NCI-H2171 (cell line): ENCODE results near the gene E2F1.

Experiments used
- DNase-seq: peaks from one replicate; lab custom pipeline; 2025; lab: John Stamatoyannopoulos, UW

The E2F1 gene

GRCh38 chr20:33686100-33686983 lies at the start of gene E2F1:
TSS of gene E2F1 (minus strand) at chr20:33686385. CDS start at chr20:33686264, 121 bp downstream.
- DNase-seq, result peak; percentile 98

DNA sequence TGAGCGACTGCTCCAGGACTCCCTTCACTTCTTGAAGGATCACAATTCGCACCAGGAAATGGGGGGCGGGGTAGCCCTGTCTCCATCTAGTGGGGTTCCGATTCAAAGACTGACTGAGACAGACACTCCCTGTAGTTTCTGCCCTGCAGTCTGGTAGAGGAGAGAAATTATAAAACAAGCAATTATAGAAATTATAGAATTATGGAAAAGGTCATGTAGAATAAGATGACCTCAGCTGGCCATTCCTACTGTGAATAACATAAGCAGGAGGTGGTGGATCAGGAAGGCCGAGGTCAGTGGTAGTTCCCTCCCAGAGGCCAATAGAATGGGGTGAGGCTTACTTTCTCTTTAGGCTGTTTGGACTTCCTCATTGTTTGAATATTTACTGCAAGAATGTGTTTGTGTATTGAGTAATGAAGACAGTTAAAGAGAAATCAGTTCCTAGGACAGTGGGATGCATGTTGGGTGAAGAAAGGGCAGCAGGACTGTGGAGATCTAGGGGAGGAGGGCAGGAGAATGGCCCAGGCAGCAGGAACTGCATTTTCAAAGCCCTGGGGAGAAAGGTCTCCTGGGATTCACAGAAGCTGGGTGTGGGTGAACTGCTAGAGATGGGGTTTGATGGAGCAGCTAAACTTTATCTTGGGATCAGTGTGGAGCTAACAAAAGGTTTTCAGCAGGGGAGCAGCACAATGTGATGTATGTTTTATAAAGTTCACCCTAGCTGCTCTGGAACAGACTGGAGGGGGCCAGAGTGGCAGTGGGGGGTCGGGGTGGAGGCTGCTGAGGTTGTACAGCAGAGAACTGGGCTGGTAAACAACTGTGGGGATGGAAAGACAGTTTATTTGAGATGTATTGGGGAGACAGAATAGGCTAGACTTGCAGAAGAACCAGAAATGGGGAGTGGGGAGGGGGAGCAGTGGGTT lies 47.7 kb upstream of the E2F1 start:
- DNase-seq, result no peak

DNA sequence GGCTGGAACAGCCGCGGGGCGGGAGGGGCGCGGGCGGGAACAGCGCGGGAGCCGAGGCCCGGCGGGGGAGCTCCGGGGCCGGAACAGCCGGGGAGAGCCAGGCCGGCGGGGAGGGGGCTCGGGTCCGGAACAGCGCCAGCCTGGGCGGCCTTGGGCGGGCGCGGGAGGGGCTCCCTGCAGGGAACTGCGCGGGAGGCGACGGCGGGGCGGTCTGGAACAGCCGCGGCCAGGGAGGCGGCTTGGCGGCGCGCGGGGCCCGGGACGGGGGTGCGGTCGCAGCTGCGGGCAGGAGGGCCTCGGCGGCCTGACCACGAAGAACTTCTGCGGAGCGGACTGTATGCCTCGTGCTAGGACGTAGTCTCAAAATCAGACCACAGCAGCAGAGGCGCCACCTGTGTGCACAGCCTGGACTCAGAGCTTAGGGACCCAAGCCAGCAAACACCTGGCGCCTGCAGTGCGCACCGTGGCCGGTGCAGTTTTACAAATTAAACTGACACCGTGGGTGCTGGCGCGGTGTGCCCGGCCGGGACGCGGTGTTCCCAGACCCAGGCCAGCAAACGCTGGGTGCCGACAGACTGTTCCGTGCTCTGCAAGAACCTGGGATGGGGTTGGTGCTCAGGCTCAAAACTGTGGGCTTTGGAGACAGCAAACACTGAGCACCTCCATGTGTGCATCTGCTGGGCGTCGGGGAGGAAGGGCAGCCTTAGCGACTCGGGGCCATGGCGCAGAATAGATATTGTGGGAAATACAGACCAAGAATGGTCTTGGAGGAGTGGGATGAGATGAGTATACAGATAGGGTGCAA lies 46.2 kb upstream of the E2F1 start:
- DNase-seq, result peak; percentile 99

DNA sequence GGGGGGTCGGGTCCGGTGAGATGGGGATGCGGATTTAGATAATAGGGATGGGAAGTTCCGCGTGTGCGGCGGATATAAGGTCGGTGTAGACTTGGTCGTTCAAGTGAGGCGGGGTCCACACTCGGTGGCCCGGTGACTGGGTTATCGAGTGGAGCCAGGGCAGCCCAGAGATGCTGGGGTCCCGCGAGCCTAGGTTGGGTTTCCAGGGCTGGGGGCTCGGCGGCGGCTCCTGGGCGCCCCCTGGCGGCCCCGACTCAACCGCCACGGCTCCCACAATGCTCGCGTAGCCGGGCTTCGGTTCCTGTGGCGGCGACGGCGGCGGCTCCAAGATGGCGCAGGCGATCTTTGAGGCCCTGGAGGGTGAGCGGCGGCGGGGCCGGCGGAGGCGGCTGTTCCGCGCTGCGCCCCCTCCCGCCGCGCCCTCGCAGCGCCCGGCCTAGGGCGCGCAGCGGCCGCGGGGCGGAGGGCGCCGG lies 45.5 kb upstream of the E2F1 start, which contains the start of gene ZNF341:
TSS of gene ZNF341 (plus strand) at position 304 of the 473 bp plus-strand sequence. CDS start at position 330, 26 bp downstream.
- DNase-seq, result peak; percentile 99

- no peak for DNase-seq
Measured at GRCh38 chr20:33730946-33731692, 44.9 kb upstream of the E2F1 start.

GRCh38 chr20:33729101-33729500 lies 42.9 kb upstream of the E2F1 start:
- DNase-seq, result no peak

- no peak for DNase-seq
Measured at GRCh38 chr20:33728463-33728862, 42.3 kb upstream of the E2F1 start.

DNA sequence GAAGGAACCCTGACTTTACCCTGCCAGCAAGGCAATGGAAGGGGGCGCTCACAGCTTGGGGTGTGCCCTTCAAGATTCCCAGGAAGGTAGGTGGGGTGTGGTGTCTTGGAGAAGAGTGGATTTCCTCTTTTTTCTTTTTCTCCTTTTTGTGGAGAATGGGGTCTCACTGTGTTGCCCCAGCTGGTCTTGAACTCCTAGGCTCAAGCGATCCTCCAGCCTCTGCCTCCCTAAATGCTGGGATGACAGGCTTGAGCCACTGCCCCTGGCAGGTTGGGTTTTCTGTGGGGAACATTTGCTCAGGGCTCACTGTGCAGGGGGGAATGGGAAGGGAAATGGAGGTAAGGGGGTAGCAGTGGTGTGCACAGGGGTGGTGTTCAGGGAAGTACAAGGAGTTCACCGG lies 41.6 kb upstream of the E2F1 start:
- DNase-seq, result no peak

DNA sequence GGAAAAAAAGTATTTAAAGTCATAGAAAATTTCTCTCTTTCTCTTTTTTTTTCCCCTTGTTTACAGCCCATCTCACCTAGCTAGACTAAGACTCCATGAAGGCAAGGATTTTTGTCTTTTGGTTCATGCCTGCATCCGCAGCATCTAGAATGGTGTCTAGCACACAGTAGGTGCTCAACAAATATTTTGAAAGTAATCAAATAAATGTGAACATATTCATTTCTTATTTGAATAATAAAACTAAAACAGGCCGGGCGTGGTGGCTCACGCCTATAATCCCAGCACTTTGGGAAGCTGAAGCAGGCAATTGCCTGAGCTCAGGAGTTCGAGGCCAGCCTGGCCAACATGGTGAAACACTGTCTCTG lies 40.9 kb upstream of the E2F1 start:
- DNase-seq, result no peak

GRCh38 chr20:33725607-33726264 lies 39.6 kb upstream of the E2F1 start:
- DNase-seq, result no peak

- no peak for DNase-seq
Measured at GRCh38 chr20:33724439-33725094, 38.4 kb upstream of the E2F1 start.

DNA sequence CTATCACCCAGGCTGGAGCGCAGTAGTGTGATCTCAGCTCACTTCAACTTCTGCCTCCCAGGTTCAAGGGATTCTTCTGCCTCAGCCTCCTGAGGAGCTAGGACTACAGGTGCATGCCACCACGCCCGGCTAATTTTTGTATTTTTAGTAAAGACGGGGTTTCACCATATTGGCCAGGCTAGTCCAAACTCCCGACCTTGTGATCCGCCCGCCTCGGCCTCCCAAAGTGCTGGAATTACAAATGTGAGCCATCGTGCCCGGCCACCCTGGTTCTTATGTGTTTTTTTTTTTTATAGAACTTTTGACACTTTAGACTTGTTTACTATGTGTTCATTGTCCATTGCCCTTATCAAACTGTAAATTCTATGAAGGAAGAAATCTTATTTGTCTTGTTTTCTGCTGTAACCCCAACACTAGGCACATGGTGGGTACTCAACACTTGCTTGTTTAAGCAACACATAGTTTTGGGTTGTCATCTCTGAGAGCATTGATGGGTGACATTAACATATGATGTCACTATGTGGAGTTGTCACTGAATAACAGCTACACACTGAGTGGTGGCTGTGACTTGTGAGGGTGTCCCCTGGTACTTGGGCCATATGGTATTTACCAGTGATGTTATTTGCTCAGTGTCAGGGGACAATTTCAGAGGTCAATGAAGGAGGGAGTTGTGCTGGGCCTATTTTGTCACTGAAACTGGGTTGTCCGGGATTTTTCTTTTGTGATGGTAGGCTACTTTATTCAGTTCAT lies 35.4 kb upstream of the E2F1 start:
- DNase-seq, result no peak

- DNase-seq, result peak; percentile 99
Measured at GRCh38 chr20:33719989-33720709, 34.0 kb upstream of the E2F1 start, which contains the start of gene PXMP4. TSS of gene PXMP4 (minus strand) at chr20:33720310. CDS start at chr20:33720207, 103 bp downstream.

DNA sequence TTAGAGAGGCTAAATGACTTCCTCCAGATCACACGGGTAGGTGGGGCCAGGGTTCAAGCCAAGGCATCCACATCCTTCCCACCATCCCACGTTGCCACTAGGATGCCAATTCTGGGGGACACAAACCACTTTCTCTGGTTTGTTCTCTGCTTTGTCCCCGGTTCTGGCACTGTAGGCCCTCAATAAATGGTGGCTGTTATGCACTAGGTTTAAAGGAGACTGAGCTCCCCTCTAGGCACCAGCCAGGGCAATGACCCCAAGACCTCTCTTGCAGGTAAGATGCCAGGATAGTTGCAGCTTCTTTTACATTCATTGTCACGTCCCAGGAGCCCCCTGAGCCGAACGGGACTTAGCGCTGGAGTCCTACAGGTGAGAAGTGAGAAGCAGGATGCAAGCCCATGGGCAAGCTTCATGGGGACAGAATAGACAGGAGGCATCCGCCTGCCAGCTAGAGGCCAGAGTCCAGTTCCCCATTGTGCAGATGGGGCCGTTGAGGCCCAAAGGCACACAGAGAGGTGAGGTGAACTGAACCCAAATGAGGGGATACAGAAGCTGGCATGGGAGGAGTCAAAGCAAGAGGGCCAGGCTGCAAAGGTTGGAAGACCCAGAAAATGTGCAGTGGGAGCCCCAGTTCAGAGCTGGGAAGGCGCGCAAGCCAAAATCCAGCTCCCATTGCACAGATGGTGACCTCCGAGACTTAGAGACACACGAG lies 33.2 kb upstream of the E2F1 start:
- DNase-seq, result no peak

GRCh38 chr20:33716498-33716897 lies 30.3 kb upstream of the E2F1 start:
- DNase-seq, result no peak

DNA sequence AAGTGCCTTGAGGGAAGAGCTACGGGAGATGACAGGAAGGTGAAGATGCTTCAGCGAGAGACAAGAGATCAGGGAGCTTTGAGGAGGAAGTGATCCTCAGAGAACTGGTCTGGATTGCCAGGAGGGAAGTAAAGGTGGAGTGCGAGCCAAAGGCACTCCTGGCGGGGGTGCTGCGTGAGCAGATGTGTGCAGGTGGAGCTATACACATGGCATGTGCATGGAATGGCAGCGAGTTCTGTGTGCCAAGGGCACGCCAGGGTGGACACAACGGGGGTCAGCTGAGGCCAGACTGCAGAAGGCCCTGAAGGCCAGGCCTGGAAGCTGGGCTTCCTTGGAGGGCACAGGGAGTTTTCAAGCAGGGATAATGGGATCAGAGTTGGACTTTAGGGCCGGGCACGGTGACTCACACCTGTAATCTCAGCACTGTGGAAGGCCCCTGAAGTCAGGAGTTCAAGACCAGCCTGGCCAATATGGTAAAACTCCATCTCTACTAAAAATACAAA lies 27.7 kb upstream of the E2F1 start:
- DNase-seq, result no peak

- no peak for DNase-seq
Measured at GRCh38 chr20:33711446-33711738, 25.2 kb upstream of the E2F1 start.
